ENCODE results near the gene ECEL1. TPM values are rescaled to one million over a fixed set of nuclear protein-coding genes. Genes with fewer than 3 reads are reported as not detected.

Gene ECEL1
- total and polyA plus RNA-seq, 8 donors = 0.30 to 1.1 (median 0.76) TPM; not detected in 2

DNA sequence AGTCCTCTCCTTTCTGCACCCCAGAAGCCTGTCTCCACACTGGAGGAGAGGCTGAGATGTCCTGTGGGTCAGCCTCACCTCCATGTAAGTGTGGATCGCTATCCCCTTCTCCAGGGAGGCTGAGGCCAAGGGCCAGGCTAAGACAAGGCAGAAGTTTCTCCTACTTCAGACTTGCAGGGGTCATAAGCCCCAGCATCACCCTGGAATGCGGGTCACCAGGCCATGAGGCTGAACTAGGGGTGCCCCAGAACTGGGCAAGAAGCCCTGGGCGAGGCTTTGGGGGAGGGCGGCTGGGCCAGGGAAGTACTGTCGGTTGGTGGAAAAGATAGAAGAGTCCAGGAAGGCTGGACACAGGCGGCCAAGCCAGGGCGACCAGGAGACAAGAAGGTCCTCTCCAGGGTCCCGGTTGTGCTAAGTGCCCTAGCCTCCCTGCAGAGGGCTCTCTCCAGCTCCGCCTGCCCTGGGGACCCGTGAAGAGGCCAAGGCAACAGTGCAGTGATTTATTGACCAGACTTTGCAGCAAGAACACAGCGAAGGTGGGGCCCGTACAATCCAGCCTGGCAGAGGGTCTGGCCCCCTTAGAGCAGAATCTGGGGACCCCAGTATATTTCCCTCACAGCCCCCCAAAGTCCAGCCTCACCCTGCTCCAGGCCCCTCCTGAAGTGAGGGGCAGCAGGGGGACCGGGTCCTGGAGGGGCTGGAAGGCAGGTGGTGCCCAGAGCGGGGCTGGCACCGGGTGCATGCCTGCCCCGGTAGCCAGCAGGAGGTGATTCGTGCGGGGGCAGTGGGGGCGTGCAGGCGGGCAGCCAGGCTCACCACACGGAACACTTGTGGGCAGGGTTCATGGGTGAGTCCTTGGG lies 8.1 kb downstream of the ECEL1 start:
- H3K27me3 ChIP-seq = no peaks in the 10 kb centered on the region
- no peak for FAIRE-seq

GRCh38 chr2:232478571-232479340 lies 8.9 kb downstream of the ECEL1 start:
- DNase-seq (peak in 3 of 6 donors; percentile 15 to 63 (median 41)), ATAC-seq (no peak), FAIRE-seq (no peak)
- WGBS, 2 donors = 62 to 73% methylated on average over 18 to 19 of the region's 19 CpGs
- no peaks in the 10 kb centered on the region for H3K27me3 ChIP-seq
- no peak overlapping the region for H3K4me3 ChIP-seq
- H3K36me3 ChIP-seq = no peaks in the 10 kb centered on the region
- no peak for TF ChIP-seq CTCF (IDR thresholded peaks at IDR 0.05)
- no peaks in the 10 kb centered on the region for H3K9me3 ChIP-seq
- no peaks in the 10 kb centered on the region for H3K4me1 ChIP-seq
- H3K27ac ChIP-seq = no peak overlapping the region
- intact Hi-C loops (cut with DNase I) = no loop called here

More for the DNA sequence above, 8.1 kb downstream of the ECEL1 start:
- 60 to 65% methylated on average over 21 of the region's 21 CpGs for WGBS, 2 donors
- no peaks in the 10 kb centered on the region for H3K4me1 ChIP-seq
- H3K27ac ChIP-seq = no peak overlapping the region
- no peaks in the 10 kb centered on the region for H3K36me3 ChIP-seq
- no peak for TF ChIP-seq CTCF (IDR thresholded peaks at IDR 0.05)
- ATAC-seq = no peak
- DNase-seq = peak in 3 of 6 donors; percentile 6 to 49 (median 46)
- intact Hi-C loops (cut with DNase I) = no loop called here
- H3K9me3 ChIP-seq = no peaks in the 10 kb centered on the region
- H3K4me3 ChIP-seq = no peak overlapping the region

GRCh38 chr2:232477751-232478510 lies 9.7 kb downstream of the ECEL1 start:
- no peaks in the 10 kb centered on the region for H3K27me3 ChIP-seq
- no peak for FAIRE-seq
- no peaks in the 10 kb centered on the region for H3K4me1 ChIP-seq
- peak in 2 of 6 donors; percentile 8 to 34 for DNase-seq
- intact Hi-C loops (cut with DNase I) = no loop called here
- WGBS, 2 donors = 79 to 82% methylated on average over 13 of the region's 13 CpGs
- no peak for ATAC-seq
- no peaks in the 10 kb centered on the region for H3K9me3 ChIP-seq
- H3K4me3 ChIP-seq = no peak overlapping the region
- no peak for TF ChIP-seq CTCF (IDR thresholded peaks at IDR 0.05)
- H3K27ac ChIP-seq = no peak overlapping the region
- no peaks in the 10 kb centered on the region for H3K36me3 ChIP-seq

GRCh38 chr2:232476791-232477190 lies 10.8 kb downstream of the ECEL1 start:
- intact Hi-C loops (cut with DNase I) = no loop called here
- no peak for TF ChIP-seq CTCF (IDR thresholded peaks at IDR 0.05)
- FAIRE-seq (no peak), DNase-seq (peak in 2 of 6 donors; percentile 38 to 39), ATAC-seq (no peak)
- no peak overlapping the region for H3K4me3 ChIP-seq
- WGBS, 2 donors = 85 to 93% methylated on average over 7 of the region's 7 CpGs
- no peak overlapping the region for H3K27ac ChIP-seq
- no peaks in the 10 kb centered on the region for H3K4me1 ChIP-seq
- no peaks in the 10 kb centered on the region for H3K27me3 ChIP-seq
- no peaks in the 10 kb centered on the region for H3K9me3 ChIP-seq
- no peaks in the 10 kb centered on the region for H3K36me3 ChIP-seq

Data from pancreas (tissue), 10 donors.